ENCODE measurements around the gene RNF208.

- TF ChIP-seq CTCF (IDR thresholded peaks at IDR 0.05) = no peak
- TF ChIP-seq POLR2A (IDR thresholded peaks at IDR 0.05) = no peak
Measured at GRCh38 chr9:137233143-137233980, 11.3 kb upstream of the RNF208 start.
